ENCODE results near the gene SCCPDH. TPM values are rescaled to one million over a fixed set of nuclear protein-coding genes. Genes with fewer than 3 reads are reported as not detected.

Gene SCCPDH
- total and polyA plus RNA-seq, 7 donors: 16.6 to 44.9 (median 26.0) TPM

DNA sequence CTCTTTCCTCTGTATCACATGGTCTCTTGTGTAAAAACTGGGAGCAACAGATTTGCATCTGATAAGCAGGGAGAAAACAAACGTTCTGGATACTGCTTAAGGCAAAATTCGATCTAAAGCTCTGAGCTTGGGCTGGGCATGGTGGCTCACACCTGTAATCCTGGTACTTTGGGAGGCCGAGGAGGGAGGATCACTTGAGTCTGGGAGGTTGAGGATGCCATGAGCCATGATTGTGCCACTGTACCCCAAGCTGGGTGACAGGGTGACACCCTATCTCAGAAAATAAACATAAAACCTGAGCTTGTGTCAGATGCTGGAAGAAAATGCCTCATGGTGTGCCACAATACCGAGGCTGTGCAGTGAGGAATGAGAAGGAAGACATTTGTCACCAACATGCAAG, 73.9 kb downstream of the SCCPDH start:
- Histone ChIP-seq H3K9me3 (no peaks in the 10 kb centered on the region), H3K36me3 (no peaks in the 10 kb centered on the region), H3K4me1 (peaks cover 0 to 12% (median 7%) of the 10 kb centered on the region in 4 donors), H3K27me3 (peaks cover 0 to 22% (median 0%) of the 10 kb centered on the region in 3 donors), H3K4me3 (no peak overlapping the region), H3K27ac (no peak overlapping the region)
- WGBS, 2 donors: 71 to 79% methylated on average over 4 of the region's 4 CpGs
- no peak for TF ChIP-seq POLR2A (IDR thresholded peaks at IDR 0.05)
- no peak for TF ChIP-seq POLR2AphosphoS5 (IDR thresholded peaks at IDR 0.05)
- no peak for TF ChIP-seq EP300 (IDR thresholded peaks at IDR 0.05)
- TF ChIP-seq, protein P1, sequence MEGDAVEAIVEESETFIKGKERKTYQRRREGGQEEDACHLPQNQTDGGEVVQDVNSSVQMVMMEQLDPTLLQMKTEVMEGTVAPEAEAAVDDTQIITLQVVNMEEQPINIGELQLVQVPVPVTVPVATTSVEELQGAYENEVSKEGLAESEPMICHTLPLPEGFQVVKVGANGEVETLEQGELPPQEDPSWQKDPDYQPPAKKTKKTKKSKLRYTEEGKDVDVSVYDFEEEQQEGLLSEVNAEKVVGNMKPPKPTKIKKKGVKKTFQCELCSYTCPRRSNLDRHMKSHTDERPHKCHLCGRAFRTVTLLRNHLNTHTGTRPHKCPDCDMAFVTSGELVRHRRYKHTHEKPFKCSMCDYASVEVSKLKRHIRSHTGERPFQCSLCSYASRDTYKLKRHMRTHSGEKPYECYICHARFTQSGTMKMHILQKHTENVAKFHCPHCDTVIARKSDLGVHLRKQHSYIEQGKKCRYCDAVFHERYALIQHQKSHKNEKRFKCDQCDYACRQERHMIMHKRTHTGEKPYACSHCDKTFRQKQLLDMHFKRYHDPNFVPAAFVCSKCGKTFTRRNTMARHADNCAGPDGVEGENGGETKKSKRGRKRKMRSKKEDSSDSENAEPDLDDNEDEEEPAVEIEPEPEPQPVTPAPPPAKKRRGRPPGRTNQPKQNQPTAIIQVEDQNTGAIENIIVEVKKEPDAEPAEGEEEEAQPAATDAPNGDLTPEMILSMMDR (IDR thresholded peaks at IDR 0.05): no peak
- intact Hi-C loops (cut with DNase I): no loop called here
- DNase-seq: no peak

DNA sequence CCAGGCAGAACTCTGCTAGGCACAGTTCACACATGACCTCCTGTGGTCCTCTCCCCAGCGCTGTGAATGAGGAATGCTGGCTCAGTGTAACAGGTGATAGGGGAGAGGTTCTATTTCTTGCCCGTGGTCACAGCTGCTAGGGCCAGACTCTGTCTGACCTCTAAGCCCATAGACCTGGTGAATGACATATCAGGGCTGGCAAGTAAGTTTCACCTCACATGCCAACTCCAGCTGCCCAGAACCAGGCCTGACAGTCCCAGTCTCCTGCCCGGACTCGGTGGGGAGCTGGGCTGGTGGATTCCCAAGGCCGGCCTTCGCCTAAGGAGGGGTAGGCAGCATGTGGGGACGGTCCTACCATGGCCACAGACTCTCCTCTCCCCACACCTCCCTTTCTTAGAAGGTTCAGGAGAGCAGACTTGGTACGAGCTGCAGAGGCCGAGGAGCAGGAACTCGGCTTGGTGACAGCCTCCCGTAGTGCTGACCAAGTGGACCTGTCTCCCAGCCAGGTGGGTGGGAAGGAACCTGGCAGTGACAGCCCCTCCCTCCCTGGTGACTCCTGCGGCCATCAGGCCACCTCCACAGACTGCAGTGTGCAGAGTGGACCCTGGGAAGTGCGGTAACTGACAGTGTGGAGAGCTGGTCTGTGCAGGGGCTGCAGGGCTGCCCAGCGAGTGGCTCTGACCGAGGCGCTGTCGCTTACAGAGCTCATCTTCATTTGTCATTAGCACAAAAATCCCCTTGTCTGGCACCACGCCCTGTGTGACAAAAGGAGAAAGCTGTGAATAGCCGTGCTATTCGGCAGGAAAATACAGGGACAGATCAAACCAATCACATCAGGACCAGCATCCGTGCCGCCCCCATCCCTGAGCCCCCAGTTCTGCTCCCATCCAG, 74.6 kb downstream of the SCCPDH start:
- intact Hi-C loops (cut with DNase I): no loop called here
- no peak for DNase-seq
- Histone ChIP-seq H3K4me3 (no peak overlapping the region), H3K4me1 (peaks cover 0 to 12% (median 7%) of the 10 kb centered on the region in 4 donors), H3K27me3 (peaks cover 0 to 16% (median 0%) of the 10 kb centered on the region in 3 donors), H3K27ac (no peak overlapping the region), H3K36me3 (no peaks in the 10 kb centered on the region), H3K9me3 (no peaks in the 10 kb centered on the region)
- TF ChIP-seq POLR2A (IDR thresholded peaks at IDR 0.05) (no peak), POLR2AphosphoS5 (IDR thresholded peaks at IDR 0.05) (no peak), EP300 (IDR thresholded peaks at IDR 0.05) (no peak)
- TF ChIP-seq, protein P1 (IDR thresholded peaks at IDR 0.05): no peak
- 79 to 88% methylated on average over 22 of the region's 22 CpGs for WGBS, 2 donors

DNA sequence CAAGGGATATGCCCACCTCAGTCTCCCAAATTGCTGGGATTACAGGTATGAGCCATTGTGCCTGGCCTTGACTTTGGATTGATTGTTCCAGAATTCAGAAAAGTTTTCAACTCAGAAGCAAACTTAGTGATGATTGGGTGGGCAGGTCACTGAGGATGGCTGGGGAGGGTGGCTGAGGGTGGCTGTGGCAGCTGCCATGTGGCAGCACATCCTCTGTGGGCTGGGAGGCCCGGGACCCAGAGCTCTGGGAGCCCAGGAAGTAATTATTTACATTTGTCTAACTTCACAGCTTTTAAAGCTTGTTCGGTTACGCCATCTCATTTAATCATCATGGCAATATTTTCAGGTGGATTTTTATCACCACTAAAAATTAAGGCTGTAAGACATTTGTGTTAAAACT, 76.1 kb downstream of the SCCPDH start:
- no peak for DNase-seq
- no peaks in the 10 kb centered on the region for H3K36me3 ChIP-seq
- no peak overlapping the region for H3K27ac ChIP-seq
- H3K4me3 ChIP-seq: no peak overlapping the region
- H3K4me1 ChIP-seq: no peaks in the 10 kb centered on the region
- TF ChIP-seq POLR2AphosphoS5 (IDR thresholded peaks at IDR 0.05) (no peak), POLR2A (IDR thresholded peaks at IDR 0.05) (no peak), EP300 (IDR thresholded peaks at IDR 0.05) (no peak)
- TF ChIP-seq, protein P1 (IDR thresholded peaks at IDR 0.05): no peak
- intact Hi-C loops (cut with DNase I): no loop called here
- H3K27me3 ChIP-seq: peaks cover 0 to 14% (median 0%) of the 10 kb centered on the region in 3 donors
- H3K9me3 ChIP-seq: no peaks in the 10 kb centered on the region
- 15 to 72% methylated on average over 3 of the region's 3 CpGs for WGBS, 2 donors

DNA sequence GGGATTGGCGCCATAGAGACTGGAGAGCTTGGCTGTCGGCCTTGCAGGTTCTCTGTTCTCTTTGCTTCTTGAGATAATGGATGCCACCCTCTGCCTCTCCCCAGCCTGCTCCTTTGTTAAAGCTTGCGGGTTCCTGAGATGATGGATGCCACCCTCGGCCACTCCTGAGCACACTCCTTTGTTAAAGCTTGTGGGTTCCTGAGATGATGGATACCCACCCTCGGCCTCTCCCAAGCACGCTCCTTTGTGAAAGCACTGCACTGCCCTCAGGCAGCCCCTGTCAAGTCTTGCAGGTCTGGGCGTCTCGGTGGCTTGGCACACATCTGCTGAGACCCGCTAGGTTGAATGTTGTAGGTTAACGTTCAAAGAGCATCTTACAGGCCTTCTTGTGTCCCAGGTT, 76.5 kb downstream of the SCCPDH start:
- DNase-seq: no peak
- H3K36me3 ChIP-seq: no peaks in the 10 kb centered on the region
- intact Hi-C loops (cut with DNase I): no loop called here
- TF ChIP-seq, protein P1 (IDR thresholded peaks at IDR 0.05): no peak
- no peak overlapping the region for H3K4me3 ChIP-seq
- peaks cover 0 to 13% (median 0%) of the 10 kb centered on the region in 3 donors for H3K27me3 ChIP-seq
- H3K9me3 ChIP-seq: no peaks in the 10 kb centered on the region
- no peaks in the 10 kb centered on the region for H3K4me1 ChIP-seq
- WGBS, 2 donors: 56 to 84% methylated on average over 10 of the region's 10 CpGs
- no peak overlapping the region for H3K27ac ChIP-seq

Measured in sigmoid colon (tissue), 7 donors.